HuH-7 (cell line): Measurements from ENCODE around the gene NUDT7.

Source experiments
- DNase-seq: peaks from one replicate; pipeline ENCODE4 v3.0.0; 2011; ENCODE audit warnings: low spot score

Gene NUDT7

GRCh38 chr16:77781091-77781490 lies 58.8 kb downstream of the NUDT7 start:
- no peak for DNase-seq

- peak; percentile 42 for DNase-seq
Measured at GRCh38 chr16:77782694-77783093, 60.4 kb downstream of the NUDT7 start.

GRCh38 chr16:77784441-77785372 lies 62.4 kb downstream of the NUDT7 start:
- no peak for DNase-seq

GRCh38 chr16:77785373-77785764 lies 63.1 kb downstream of the NUDT7 start:
- no peak for DNase-seq

GRCh38 chr16:77786186-77786847 lies 64.0 kb downstream of the NUDT7 start:
- DNase-seq, result no peak

GRCh38 chr16:77787452-77787851 lies 65.1 kb downstream of the NUDT7 start:
- no peak for DNase-seq

GRCh38 chr16:77788181-77789084 lies 66.1 kb downstream of the NUDT7 start, which contains the start of gene VAT1L:
Gene VAT1L (plus strand): TSS chr16:77788564. CDS start chr16:77788683, 119 bp downstream.
- no peak for DNase-seq

GRCh38 chr16:77789085-77790008 lies 67.0 kb downstream of the NUDT7 start:
- no peak for DNase-seq

- no peak for DNase-seq
Measured at GRCh38 chr16:77790009-77790372, 67.7 kb downstream of the NUDT7 start.

- no peak for DNase-seq
Measured at GRCh38 chr16:77790912-77791311, 68.6 kb downstream of the NUDT7 start.
